Adrenal gland (tissue), 12 donors: ENCODE results near the gene VWA8. TPM values are rescaled to one million over a fixed set of nuclear protein-coding genes. Genes with fewer than 3 reads are reported as not detected.

Experiments used
- DNase-seq, 7 donors: peaks; one replicate each; pipeline ENCODE4 v3.0.0-alpha.2; 2019 to 2020
- H3K27ac ChIP-seq, 5 donors: fragments of 200-600 bp; sonication (generic) in 4 of 5; 1 replicate in 3 of 5; 2 replicates in 2 of 5; pipeline versions ENCODE4 v1.5.1 to v1.8.0; 2016 to 2020; ENCODE audit warnings: mild to moderate bottlenecking in 1 of 5
- H3K27me3 ChIP-seq: fragments of 200-600 bp; 2 replicates; pipeline ENCODE4 v1.8.0; 2021
- H3K36me3 ChIP-seq, 2 donors: fragments of 200-600 bp; replicated peaks in 1 of 2; 1 replicate in 1 of 2; 2 replicates in 1 of 2; pipeline versions ENCODE4 v1.5.1 to v1.8.0; 2018 to 2022
- H3K4me1 ChIP-seq, 2 donors: fragments of 200-600 bp; replicated peaks in 1 of 2; 1 replicate in 1 of 2; 2 replicates in 1 of 2; pipeline versions ENCODE4 v1.5.1 to v1.8.0; 2018 to 2021
- H3K4me3 ChIP-seq, 4 donors: fragments of 200-600 bp; sonication (generic) in 3 of 4; one replicate each; pipeline ENCODE4 v1.5.1; 2016 to 2018
- H3K9me3 ChIP-seq, 3 donors: fragments of 200-600 bp; sonication (generic) in 1 of 3; replicated peaks in 1 of 3; 1 replicate in 2 of 3; 2 replicates in 1 of 3; pipeline versions ENCODE4 v1.5.1 to v1.8.0; 2016 to 2021
- POLR2A ChIP-seq, 2 donors: fragments of 450-650 bp; IDR thresholded peaks; one replicate each; pipeline ENCODE4 v1.6.1; 2017; ENCODE audit warnings: antibody characterized with exemption in 2 of 2, mild to moderate bottlenecking in 2 of 2, moderate library complexity in 1 of 2
- WGBS, 4 donors: extraction: QIAGEN DNeasy Blood & Tissue Kit in 2 of 4; methylation state at CpG; one replicate each; pipeline versions ENCODE4 v1.1.5 to v1.1.7; 2013 to 2017; 5-methylcytosine and 5-hydroxymethylcytosine counted together
- intact Hi-C, 2 donors: fragments of 100-400 bp; cut with DNase I; formaldehyde crosslinking; loops; one replicate each; pipeline versions ENCODE4 v1.14.1 to v1.15.0; 2022 to 2023
- polyA plus RNA-seq, 3 donors: library from polyadenylated mRNA; stranded (reverse); fragments of 200-250 nt in 2 of 3; fragments of 350-450 nt in 1 of 3; fragmentation: Illumina TruSeq in 1 of 3; extraction: RNeasy Lipid Tissue Mini Kit (QIAGEN cat#74804) in 1 of 3; gene quantifications; one replicate each; pipeline ENCODE4 v1.2.3, GENCODE V29; 2013 to 2014
- total RNA-seq, 9 donors: library from RNA; depleted of rRNA in 4 of 9; stranded (reverse); fragments of >200 nt in 4 of 9; fragments of 120-200 nt in 1 of 9; fragmentation: NEBNext Ultra II Directional in 1 of 9; extraction: Animal tissue kit (Norgen Biotek cat#: 25700) in 1 of 9; gene quantifications; one replicate each; pipeline versions ENCODE4 v1.1.0 to v1.2.4, GENCODE V29; 2013 to 2023
- TF ChIP-seq, protein P1 (sequence below), 6 experiments: fragments of 450-650 bp in 4 of 6; fragments of 200-600 bp in 2 of 6; sonication (generic) in 1 of 6; IDR thresholded peaks; 1 replicate in 5 of 6; 2 replicates in 1 of 6; pipeline versions ENCODE4 v1.5.1 to v1.8.0; 2016 to 2021; ENCODE audit warnings: antibody characterized with exemption in 6 of 6, mild to moderate bottlenecking in 2 of 6, moderate library complexity in 1 of 6
- donor health status: healthy with polysubstance abuse.
- donor health status: Bipolar disorder and iron deficiency.
- donor health status: DM: yes; HTN: yes; CAD: no.
- donor health status: DM: no; HTN: no; CAD: no.
- donor health status: DM: no; HTN: no; CAD: no.
- donor health status: DM: yes; HTN: yes; CAD: no.

The VWA8 gene
- total and polyA plus RNA-seq, 12 donors = 8.1 to 45.4 (median 31.4) TPM

DNA sequence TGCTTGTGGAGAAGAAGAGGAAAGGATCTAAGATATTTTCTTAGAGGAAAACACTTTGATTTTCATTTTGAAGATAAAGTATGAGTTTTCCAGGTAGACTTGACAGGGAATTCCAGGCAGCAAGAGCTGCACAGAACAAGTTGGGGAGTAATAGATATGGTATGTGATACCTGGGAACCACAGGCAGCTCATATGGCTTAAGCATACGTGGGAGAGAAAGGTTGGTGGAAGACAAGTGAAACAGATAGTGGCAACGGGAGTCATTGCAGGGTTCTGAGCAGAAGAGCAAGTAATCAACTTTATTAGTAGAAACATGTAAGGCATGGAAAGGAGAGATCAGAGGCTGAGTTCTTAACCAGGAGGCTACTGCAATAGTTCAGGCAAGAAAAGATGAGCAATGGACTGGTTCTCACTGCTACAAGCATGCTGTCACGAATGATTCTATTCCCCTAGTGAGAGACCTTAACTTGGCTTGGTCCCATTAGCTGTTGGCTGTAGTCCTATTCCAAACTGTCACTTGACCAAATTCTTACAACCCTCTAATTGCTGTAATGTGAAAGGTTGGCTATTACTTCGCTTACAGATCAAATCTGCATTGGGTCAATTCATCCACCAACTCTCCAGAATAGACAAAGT lies 217.9 kb downstream of the VWA8 start:
- no peaks in the 10 kb centered on the region for H3K27me3 ChIP-seq
- no peak for TF ChIP-seq POLR2A (IDR thresholded peaks at IDR 0.05)
- TF ChIP-seq, protein P1, sequence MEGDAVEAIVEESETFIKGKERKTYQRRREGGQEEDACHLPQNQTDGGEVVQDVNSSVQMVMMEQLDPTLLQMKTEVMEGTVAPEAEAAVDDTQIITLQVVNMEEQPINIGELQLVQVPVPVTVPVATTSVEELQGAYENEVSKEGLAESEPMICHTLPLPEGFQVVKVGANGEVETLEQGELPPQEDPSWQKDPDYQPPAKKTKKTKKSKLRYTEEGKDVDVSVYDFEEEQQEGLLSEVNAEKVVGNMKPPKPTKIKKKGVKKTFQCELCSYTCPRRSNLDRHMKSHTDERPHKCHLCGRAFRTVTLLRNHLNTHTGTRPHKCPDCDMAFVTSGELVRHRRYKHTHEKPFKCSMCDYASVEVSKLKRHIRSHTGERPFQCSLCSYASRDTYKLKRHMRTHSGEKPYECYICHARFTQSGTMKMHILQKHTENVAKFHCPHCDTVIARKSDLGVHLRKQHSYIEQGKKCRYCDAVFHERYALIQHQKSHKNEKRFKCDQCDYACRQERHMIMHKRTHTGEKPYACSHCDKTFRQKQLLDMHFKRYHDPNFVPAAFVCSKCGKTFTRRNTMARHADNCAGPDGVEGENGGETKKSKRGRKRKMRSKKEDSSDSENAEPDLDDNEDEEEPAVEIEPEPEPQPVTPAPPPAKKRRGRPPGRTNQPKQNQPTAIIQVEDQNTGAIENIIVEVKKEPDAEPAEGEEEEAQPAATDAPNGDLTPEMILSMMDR (IDR thresholded peaks at IDR 0.05) = no peak
- H3K4me1 ChIP-seq = no peaks in the 10 kb centered on the region
- no peaks in the 10 kb centered on the region for H3K36me3 ChIP-seq
- intact Hi-C loops = no loop called here
- no peak overlapping the region for H3K4me3 ChIP-seq
- H3K27ac ChIP-seq = no peak overlapping the region
- H3K9me3 ChIP-seq = no peaks in the 10 kb centered on the region
- 86 to 92% (median 89%) methylated on average over 4 of the region's 4 CpGs for WGBS, 4 donors
- DNase-seq = no peak

DNA sequence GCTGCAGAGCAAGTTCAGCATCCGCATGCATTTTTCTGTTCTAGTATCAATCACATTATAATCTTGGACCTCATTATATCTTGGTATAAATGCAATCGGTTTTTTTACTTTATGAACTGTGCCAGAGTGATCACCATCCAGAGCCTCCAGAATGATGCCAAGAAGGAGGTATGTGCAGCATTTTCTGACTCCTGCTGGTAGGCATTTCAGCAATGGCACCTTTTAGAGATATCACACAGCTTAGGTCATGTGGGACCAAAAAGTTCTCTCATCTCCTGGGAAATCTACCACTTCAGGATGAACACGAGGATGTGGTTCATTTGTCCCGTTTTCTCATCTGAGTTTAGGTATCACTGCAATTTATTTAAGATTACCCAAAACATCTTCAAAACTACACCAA lies 220.4 kb downstream of the VWA8 start:
- 93 to 96% (median 94%) methylated on average over 4 of the region's 4 CpGs for WGBS, 4 donors
- no peaks in the 10 kb centered on the region for H3K4me1 ChIP-seq
- H3K27ac ChIP-seq = no peak overlapping the region
- H3K4me3 ChIP-seq = no peak overlapping the region
- TF ChIP-seq, protein P1 (IDR thresholded peaks at IDR 0.05) = no peak
- TF ChIP-seq POLR2A (IDR thresholded peaks at IDR 0.05) = no peak
- H3K36me3 ChIP-seq = no peaks in the 10 kb centered on the region
- DNase-seq = no peak
- H3K9me3 ChIP-seq = peaks cover 0 to 2% (median 0%) of the 10 kb centered on the region in 3 donors
- intact Hi-C loops = no loop called here
- H3K27me3 ChIP-seq = no peaks in the 10 kb centered on the region

DNA sequence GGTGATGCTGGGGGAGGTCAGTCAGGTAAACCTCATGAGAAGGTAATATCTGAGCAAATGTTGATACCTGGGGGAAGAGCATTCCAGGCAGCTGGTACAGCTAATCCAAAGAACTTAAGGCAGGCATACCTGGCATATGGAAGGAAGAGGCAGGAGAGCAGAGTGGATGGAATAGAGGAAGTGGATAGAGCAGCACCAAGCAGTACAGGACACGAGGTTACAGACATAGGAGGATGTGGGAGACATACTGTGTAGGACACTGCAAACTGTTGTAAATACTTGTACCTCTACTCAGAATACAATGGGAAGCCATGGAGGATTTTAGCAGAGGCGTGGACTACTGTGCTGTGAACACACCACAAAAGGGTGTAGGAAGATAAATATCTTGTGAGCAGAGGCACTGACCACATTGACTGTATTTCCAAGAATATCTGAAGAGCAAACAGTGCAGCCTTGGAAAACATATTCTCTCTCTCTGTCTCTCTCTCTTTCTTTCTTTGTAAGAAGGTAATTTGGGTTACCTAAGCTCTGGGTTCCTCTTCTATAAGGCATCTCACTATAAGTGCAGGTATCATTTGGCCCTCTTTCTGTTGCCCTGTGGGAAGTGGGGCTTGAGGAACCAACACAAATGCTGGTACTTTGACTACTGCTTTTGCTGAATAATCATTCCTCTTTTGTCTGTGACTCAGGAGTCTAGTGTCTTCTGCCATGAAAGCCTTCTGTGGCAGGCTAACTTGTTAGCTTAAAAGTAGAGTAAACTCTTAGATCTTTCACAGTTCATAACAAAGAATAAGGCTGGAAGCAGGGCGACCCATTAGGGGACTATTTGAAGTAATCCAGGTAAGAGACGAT lies 238.0 kb downstream of the VWA8 start:
- 90 to 92% (median 91%) methylated on average over 4 of the region's 4 CpGs for WGBS, 4 donors
- Histone ChIP-seq H3K4me1 (no peaks in the 10 kb centered on the region), H3K27ac (no peak overlapping the region), H3K4me3 (no peak overlapping the region), H3K36me3 (peaks cover 0 to 6% of the 10 kb centered on the region in 2 donors), H3K27me3 (no peaks in the 10 kb centered on the region), H3K9me3 (no peaks in the 10 kb centered on the region)
- TF ChIP-seq, protein P1 (IDR thresholded peaks at IDR 0.05) = no peak
- no peak for TF ChIP-seq POLR2A (IDR thresholded peaks at IDR 0.05)
- no peak for DNase-seq
- intact Hi-C loops = no loop called here

DNA sequence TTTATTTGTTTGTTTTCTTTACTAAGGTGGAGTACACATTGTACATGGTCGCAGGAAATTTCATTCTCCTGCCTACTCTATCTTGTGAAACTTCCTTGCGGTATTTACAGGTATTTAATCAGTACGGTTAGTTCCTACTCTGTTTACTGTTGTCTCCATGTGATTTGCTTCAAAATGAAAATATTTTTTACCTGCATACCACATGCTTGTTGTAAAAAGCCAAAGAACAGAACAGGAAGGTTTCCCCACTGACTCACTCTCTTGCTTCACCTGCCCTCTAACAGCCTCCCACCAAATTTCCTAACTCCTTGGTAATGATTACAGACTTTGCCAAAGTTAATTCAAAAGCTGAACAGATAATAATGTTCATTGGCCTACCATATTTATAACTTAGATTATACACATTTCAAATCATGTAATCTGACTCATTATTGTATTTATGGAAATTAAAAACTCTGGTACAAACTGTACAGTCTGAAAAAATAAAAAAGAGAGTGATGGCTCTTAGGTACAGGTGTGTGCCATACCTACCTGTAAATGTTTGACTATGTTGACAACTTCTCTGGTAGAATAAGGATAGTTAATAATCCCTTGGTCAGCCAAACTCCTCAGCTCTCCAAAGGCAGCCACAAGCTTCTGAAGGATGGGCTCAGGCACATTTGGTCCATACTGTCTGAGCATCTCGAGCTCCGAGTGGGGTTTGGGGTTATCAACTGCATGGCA lies 239.9 kb downstream of the VWA8 start:
- Histone ChIP-seq H3K36me3 (peaks cover 0 to 6% of the 10 kb centered on the region in 2 donors), H3K27ac (no peak overlapping the region), H3K9me3 (no peaks in the 10 kb centered on the region), H3K27me3 (no peaks in the 10 kb centered on the region), H3K4me1 (no peaks in the 10 kb centered on the region), H3K4me3 (no peak overlapping the region)
- TF ChIP-seq, protein P1 (IDR thresholded peaks at IDR 0.05) = no peak
- no peak for TF ChIP-seq POLR2A (IDR thresholded peaks at IDR 0.05)
- WGBS, 4 donors = 94 to 98% (median 95%) methylated on average over 5 of the region's 5 CpGs
- intact Hi-C loops = no loop called here
- no peak for DNase-seq
